OCI-LY3 (cell line): ENCODE results near the gene SRP9.
"Not testable (repeated sequence)": the region's sequence is repeated elsewhere in the genome, so short reads cannot be mapped to it uniquely, and the experiment has no call there.

Experiments
- H2AFZ ChIP-seq: fragments of 200-600, 300-600 bp; shearing (Covaris generic); 2 replicates; pipeline ENCODE4 v1.6.0; 2014; ENCODE audit warnings: antibody characterized with exemption, low read depth, low read length
- H3K27ac ChIP-seq: fragments of 200-600, 300-600 bp; sonication (generic); 2 replicates; pipeline ENCODE4 v1.5.1; 2014; ENCODE audit warnings: mild to moderate bottlenecking, low read length, moderate library complexity, mixed read lengths
- H3K27me3 ChIP-seq: fragments of 200-600, 300-600 bp; sonication (generic); 2 replicates; pipeline ENCODE4 v1.6.1; 2014; ENCODE audit warnings: low read depth, low read length, mixed read lengths
- H3K36me3 ChIP-seq: fragments of 200-600, 300-600 bp; sonication (generic); replicated peaks from 2 replicates; pipeline ENCODE3; 2014; ENCODE audit warnings: low read depth, low read length, mixed read lengths
- H3K4me1 ChIP-seq: fragments of 300-600, 200-600 bp; sonication (generic); 2 replicates; pipeline ENCODE4 v1.6.1; 2014; ENCODE audit warnings: low read length, mixed read lengths
- H3K4me2 ChIP-seq: fragments of 200-600, 300-600 bp; sonication (generic); 2 replicates; pipeline ENCODE4 v1.6.1; 2014; ENCODE audit warnings: low read length, mixed read lengths
- H3K4me3 ChIP-seq: fragments of 300-600, 200-600 bp; sonication (generic); 2 replicates; pipeline ENCODE4 v1.5.1; 2014; ENCODE audit warnings: antibody characterized with exemption, mild to moderate bottlenecking, low read length, moderate library complexity
- H3K79me2 ChIP-seq: fragments of 300-600, 200-600 bp; shearing (Covaris generic); 2 replicates; pipeline ENCODE4 v1.6.1; 2014; ENCODE audit warnings: mild to moderate bottlenecking, low read length, mixed read lengths
- H3K9ac ChIP-seq: fragments of 300-600, 200-600 bp; shearing (Covaris generic); 2 replicates; pipeline ENCODE4 v1.6.0; 2014; ENCODE audit warnings: mild to moderate bottlenecking, low read length, moderate library complexity
- H3K9me3 ChIP-seq: fragments of 200-600, 300-600 bp; shearing (Covaris generic); 2 replicates; pipeline ENCODE4 v1.6.1; 2014; ENCODE audit warnings: low read length, mixed read lengths; ENCODE audit not compliant: insufficient read depth
- H4K20me1 ChIP-seq: fragments of 200-600, 300-600 bp; sonication (generic); 2 replicates; pipeline ENCODE4 v1.6.1; 2016; ENCODE audit warnings: low read length, mixed read lengths; ENCODE audit not compliant: insufficient read depth
- CTCF ChIP-seq: fragments of 200-600, 300-600 bp; sonication (generic); IDR thresholded peaks from 2 replicates; pipeline ENCODE4 v1.5.1; 2014; ENCODE audit warnings: antibody characterized with exemption, low read length, low read depth
- EZH2phosphoT487 ChIP-seq: fragments of 200-600 bp; shearing (Covaris generic); IDR thresholded peaks from 2 replicates; pipeline ENCODE4 v1.6.1; 2018; ENCODE audit warnings: antibody characterized with exemption, mixed run types, low read depth

Gene SRP9

GRCh38 chr1:225776294-225776693 lies 1.3 kb upstream of the SRP9 start:
- TF ChIP-seq EZH2phosphoT487: no peak
- TF ChIP-seq CTCF: no peak
- Histone ChIP-seq H3K27me3 (no peaks in the 10 kb centered on the region), H3K79me2 (peaks cover 37% of the 10 kb centered on the region), H3K4me2 (peak overlapping the region; percentile 79; the same call in 1 of the 2 replicates), H3K27ac (no peak overlapping the region), H3K9me3 (no peaks in the 10 kb centered on the region), H4K20me1 (peaks cover 30% of the 10 kb centered on the region), H3K4me1 (peaks cover 23% of the 10 kb centered on the region), H3K9ac (no peak overlapping the region), H3K36me3 (peaks cover 9% of the 10 kb centered on the region), H3K4me3 (peak overlapping the region; percentile 78; the same call in 1 of the 2 replicates), H2AFZ (no peak overlapping the region)

GRCh38 chr1:225777058-225777582 lies 506 bp upstream of the SRP9 start:
- peak overlapping the region; percentile 70 for H3K9ac ChIP-seq
- H3K4me2 ChIP-seq: peak overlapping the region; percentile 79
- peaks cover 20% of the 10 kb centered on the region for H3K4me1 ChIP-seq
- peaks cover 45% of the 10 kb centered on the region for H3K79me2 ChIP-seq
- H3K4me3 ChIP-seq: peak overlapping the region; percentile 78
- H3K27ac ChIP-seq: peak overlapping the region; percentile 81
- H2AFZ ChIP-seq: peak overlapping the region; percentile 95
- peaks cover 35% of the 10 kb centered on the region for H4K20me1 ChIP-seq
- H3K36me3 ChIP-seq: peaks cover 14% of the 10 kb centered on the region
- H3K27me3 ChIP-seq: no peaks in the 10 kb centered on the region
- TF ChIP-seq EZH2phosphoT487 (no peak), CTCF (no peak)
- no peaks in the 10 kb centered on the region for H3K9me3 ChIP-seq

GRCh38 chr1:225778337-225778669 lies 677 bp downstream of the SRP9 start:
- Histone ChIP-seq H3K4me2 (peak overlapping the region; percentile 85), H3K79me2 (peaks cover 57% of the 10 kb centered on the region), H4K20me1 (peaks cover 47% of the 10 kb centered on the region), H3K27ac (peak overlapping the region; percentile 81), H3K4me3 (peak overlapping the region; percentile 78), H3K36me3 (peaks cover 24% of the 10 kb centered on the region), H3K4me1 (peaks cover 25% of the 10 kb centered on the region), H3K9me3 (no peaks in the 10 kb centered on the region), H3K9ac (peak overlapping the region; percentile 91), H2AFZ (no peak overlapping the region), H3K27me3 (no peaks in the 10 kb centered on the region)
- TF ChIP-seq CTCF: no peak
- TF ChIP-seq EZH2phosphoT487: no peak

- peak overlapping the region; percentile 85 for H3K4me2 ChIP-seq
- not testable (repeated sequence) for H2AFZ ChIP-seq, H3K27me3 ChIP-seq, H3K27ac ChIP-seq, H3K9ac ChIP-seq, H3K9me3 ChIP-seq
- peaks cover 54% of the 10 kb centered on the region for H4K20me1 ChIP-seq
- peak overlapping the region; percentile 78 for H3K4me3 ChIP-seq
- H3K36me3 ChIP-seq: peaks cover 31% of the 10 kb centered on the region
- peaks cover 64% of the 10 kb centered on the region for H3K79me2 ChIP-seq
- H3K4me1 ChIP-seq: peaks cover 25% of the 10 kb centered on the region
Measured at GRCh38 chr1:225779165-225779564, 1.5 kb downstream of the SRP9 start.

GRCh38 chr1:225780134-225780533 lies 2.5 kb downstream of the SRP9 start:
- H3K36me3 ChIP-seq: peaks cover 35% of the 10 kb centered on the region
- TF ChIP-seq EZH2phosphoT487 (no peak), CTCF (no peak)
- H3K4me2 ChIP-seq: no peak overlapping the region
- peaks cover 25% of the 10 kb centered on the region for H3K4me1 ChIP-seq
- H3K27me3 ChIP-seq: no peaks in the 10 kb centered on the region
- no peak overlapping the region for H3K27ac ChIP-seq
- no peak overlapping the region for H3K4me3 ChIP-seq
- no peaks in the 10 kb centered on the region for H3K9me3 ChIP-seq
- H4K20me1 ChIP-seq: peaks cover 54% of the 10 kb centered on the region
- H3K9ac ChIP-seq: no peak overlapping the region
- peaks cover 72% of the 10 kb centered on the region for H3K79me2 ChIP-seq
- no peak overlapping the region for H2AFZ ChIP-seq
